Spleen (tissue), 11 donors: ENCODE results near the gene DLG1. TPM values are rescaled to one million over a fixed set of nuclear protein-coding genes. Genes with fewer than 3 reads are reported as not detected.

ENCODE experiments used
- DNase-seq: peaks from one replicate; pipeline ENCODE4 v3.0.0-alpha.2; 2020
- H3K27ac ChIP-seq, 8 donors: fragments of 200-600 bp; sonication (generic) in 7 of 8; 1 replicate in 4 of 8; 2 replicates in 4 of 8; pipeline versions ENCODE4 v1.5.0 to v1.8.0; 2016 to 2021; ENCODE audit warnings: inconsistent platforms in 4 of 8, mild to moderate bottlenecking in 4 of 8, moderate library complexity in 1 of 8
- H3K27me3 ChIP-seq, 7 donors: fragments of 200-600 bp; sonication (generic) in 6 of 7; replicated peaks in 1 of 7; 1 replicate in 4 of 7; 2 replicates in 3 of 7; pipeline versions ENCODE4 v1.5.0 to v1.8.0; 2016 to 2021; ENCODE audit warnings: inconsistent platforms in 3 of 7, mild to moderate bottlenecking in 1 of 7
- H3K36me3 ChIP-seq, 6 donors: fragments of 200-600 bp; sonication (generic) in 5 of 6; 1 replicate in 4 of 6; 2 replicates in 2 of 6; pipeline versions ENCODE4 v1.5.0 to v1.8.0; 2016 to 2021; ENCODE audit warnings: inconsistent platforms in 2 of 6
- H3K4me1 ChIP-seq, 6 donors: fragments of 200-600 bp; sonication (generic) in 5 of 6; 1 replicate in 3 of 6; 2 replicates in 3 of 6; pipeline versions ENCODE4 v1.5.0 to v1.8.0; 2016 to 2021; ENCODE audit warnings: inconsistent platforms in 3 of 6
- H3K4me3 ChIP-seq, 8 donors: fragments of 200-600 bp; sonication (generic) in 7 of 8; 1 replicate in 4 of 8; 2 replicates in 4 of 8; pipeline versions ENCODE4 v1.5.0 to v1.8.0; 2016 to 2021; ENCODE audit warnings: inconsistent platforms in 4 of 8, mild to moderate bottlenecking in 4 of 8, moderate library complexity in 2 of 8
- H3K9me3 ChIP-seq, 8 donors: fragments of 200-600 bp; sonication (generic) in 7 of 8; 1 replicate in 4 of 8; 2 replicates in 4 of 8; pipeline versions ENCODE4 v1.5.0 to v1.8.0; 2016 to 2021; ENCODE audit warnings: inconsistent platforms in 4 of 8
- POLR2A ChIP-seq, 3 donors: fragments of 450-650 bp; IDR thresholded peaks; one replicate each; pipeline ENCODE4 v1.5.1; 2017; ENCODE audit warnings: antibody characterized with exemption in 3 of 3, mild to moderate bottlenecking in 1 of 3
- POLR2AphosphoS5 ChIP-seq, 3 donors: sonication (generic); formaldehyde crosslinking; IDR thresholded peaks; one replicate each; pipeline ENCODE4 v1.5.1; 2017; ENCODE audit warnings: antibody characterized with exemption in 3 of 3
- WGBS, 5 donors: extraction: QIAGEN DNeasy Blood & Tissue Kit in 3 of 5; methylation state at CpG; one replicate each; pipeline versions ENCODE4 v1.1.5 to v1.1.7; 2013 to 2018; 5-methylcytosine and 5-hydroxymethylcytosine counted together
- intact Hi-C: fragments of 100-400 bp; cut with DNase I; formaldehyde crosslinking; loops from one replicate; pipeline ENCODE4 v1.15.0; 2023; ENCODE audit warnings: low total_unique reads
- polyA plus RNA-seq, 3 donors: library from polyadenylated mRNA; stranded (reverse); fragments of 200-250 nt; gene quantifications; one replicate each; pipeline ENCODE4 v1.2.1, GENCODE V29; 2013
- total RNA-seq, 7 donors: library from RNA; depleted of rRNA in 3 of 7; stranded (reverse); fragments of >200 nt in 3 of 7; fragmentation: NEBNext Ultra II Directional in 4 of 7; extraction: Animal tissue kit (Norgen Biotek cat#: 25700) in 4 of 7; gene quantifications; one replicate each; pipeline versions ENCODE4 v1.1.0 to v1.2.1, GENCODE V29; 2016 to 2021
- TF ChIP-seq, protein P1 (sequence below), 11 experiments: fragments of 200-600 bp in 7 of 11; fragments of 450-650 bp in 4 of 11; sonication (generic) in 4 of 11; IDR thresholded peaks in 8 of 11; conservative IDR thresholded peaks in 3 of 11; 1 replicate in 7 of 11; 2 replicates in 4 of 11; pipeline versions ENCODE4 v1.4.0 to v1.8.0; 2016 to 2021; ENCODE audit warnings: antibody characterized with exemption in 11 of 11, inconsistent platforms in 4 of 11, mild to moderate bottlenecking in 1 of 11
- donor health status: healthy with polysubstance abuse.
- donor health status: DM: no; HTN: no; CAD: no; lungs with moderate emphysema.
- donor health status: DM: no; HTN: no; CAD: no.
- donor health status: Bipolar disorder and iron deficiency.
- donor health status: healthy.
- donor health status: DM: no; HTN: no; CAD: no.
- donor health status: DM: yes; HTN: yes; CAD: no.

The DLG1 gene
- total and polyA plus RNA-seq, 10 donors, result 11.0 to 92.3 (median 59.1) TPM

DNA sequence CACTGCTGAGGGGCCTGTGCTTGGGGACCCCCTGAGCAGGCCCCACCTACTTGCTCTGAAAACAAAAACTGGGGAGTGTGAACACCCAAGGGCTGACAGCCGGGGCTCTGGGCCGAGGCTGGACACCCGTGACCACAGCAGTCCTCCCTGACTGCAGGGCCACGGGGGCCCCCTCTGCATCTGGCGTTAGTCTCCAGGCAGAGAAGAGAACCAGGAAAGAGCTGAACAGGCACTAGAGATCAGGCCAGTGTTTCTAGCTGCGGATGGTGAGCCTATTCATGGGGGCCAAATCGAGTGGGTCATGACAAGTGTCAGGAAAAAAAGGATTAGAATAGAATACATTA, 285.9 kb downstream of the DLG1 start:
- Histone ChIP-seq H3K36me3 (no peaks in the 10 kb centered on the region), H3K27ac (no peak overlapping the region), H3K4me3 (no peak overlapping the region), H3K27me3 (peaks cover 0 to 17% (median 0%) of the 10 kb centered on the region in 7 donors), H3K9me3 (no peaks in the 10 kb centered on the region), H3K4me1 (no peaks in the 10 kb centered on the region)
- intact Hi-C loops, result no loop called here
- WGBS, 5 donors, result 76 to 93% (median 79%) methylated on average over 5 to 7 of the region's 7 CpGs
- TF ChIP-seq POLR2A (IDR thresholded peaks at IDR 0.05) (no peak), POLR2AphosphoS5 (IDR thresholded peaks at IDR 0.05) (no peak)
- TF ChIP-seq, protein P1, sequence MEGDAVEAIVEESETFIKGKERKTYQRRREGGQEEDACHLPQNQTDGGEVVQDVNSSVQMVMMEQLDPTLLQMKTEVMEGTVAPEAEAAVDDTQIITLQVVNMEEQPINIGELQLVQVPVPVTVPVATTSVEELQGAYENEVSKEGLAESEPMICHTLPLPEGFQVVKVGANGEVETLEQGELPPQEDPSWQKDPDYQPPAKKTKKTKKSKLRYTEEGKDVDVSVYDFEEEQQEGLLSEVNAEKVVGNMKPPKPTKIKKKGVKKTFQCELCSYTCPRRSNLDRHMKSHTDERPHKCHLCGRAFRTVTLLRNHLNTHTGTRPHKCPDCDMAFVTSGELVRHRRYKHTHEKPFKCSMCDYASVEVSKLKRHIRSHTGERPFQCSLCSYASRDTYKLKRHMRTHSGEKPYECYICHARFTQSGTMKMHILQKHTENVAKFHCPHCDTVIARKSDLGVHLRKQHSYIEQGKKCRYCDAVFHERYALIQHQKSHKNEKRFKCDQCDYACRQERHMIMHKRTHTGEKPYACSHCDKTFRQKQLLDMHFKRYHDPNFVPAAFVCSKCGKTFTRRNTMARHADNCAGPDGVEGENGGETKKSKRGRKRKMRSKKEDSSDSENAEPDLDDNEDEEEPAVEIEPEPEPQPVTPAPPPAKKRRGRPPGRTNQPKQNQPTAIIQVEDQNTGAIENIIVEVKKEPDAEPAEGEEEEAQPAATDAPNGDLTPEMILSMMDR (IDR thresholded peaks at IDR 0.05 in 8 of 11, conservative IDR thresholded peaks at IDR 0.05 in 3 of 11), result no peak
- no peak for DNase-seq

DNA sequence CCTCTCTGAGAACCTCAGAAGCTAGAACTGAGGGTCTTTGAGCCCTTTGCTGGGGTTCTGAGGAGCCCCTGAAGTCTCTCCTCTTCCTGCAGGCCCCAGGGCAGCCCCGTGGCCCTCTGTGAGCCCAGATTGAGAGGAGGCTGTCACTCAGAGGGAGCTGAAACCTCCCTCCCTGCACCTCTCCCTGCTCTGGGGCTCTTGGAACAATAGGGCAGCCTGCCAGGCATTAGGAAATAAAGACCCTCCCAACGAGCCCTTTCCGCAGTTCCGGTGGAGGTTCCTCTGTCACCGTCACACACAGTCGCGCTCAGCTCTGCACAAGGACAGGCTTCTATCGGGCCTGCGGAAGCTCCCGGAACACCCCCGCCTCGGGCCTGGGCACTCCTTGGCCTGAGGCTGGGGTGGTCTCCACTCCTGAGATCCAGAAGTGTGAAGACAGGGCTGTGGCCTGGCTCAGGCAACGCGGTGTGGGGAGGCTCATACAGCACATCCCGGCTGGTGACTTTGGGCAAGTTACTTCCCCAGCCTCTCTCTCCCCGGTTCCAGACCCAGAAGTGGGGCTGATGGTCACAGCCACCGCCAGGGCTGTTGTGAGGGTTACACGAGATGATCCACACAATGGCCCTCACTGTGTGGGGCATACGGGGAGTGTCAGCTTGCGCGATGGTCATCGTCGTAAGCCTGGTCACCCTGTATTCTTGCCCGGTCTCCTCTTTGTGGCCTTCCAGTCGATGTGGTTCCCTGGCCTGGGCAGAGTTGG, 286.5 kb downstream of the DLG1 start:
- DNase-seq, result no peak
- intact Hi-C loops, result no loop called here

DNA sequence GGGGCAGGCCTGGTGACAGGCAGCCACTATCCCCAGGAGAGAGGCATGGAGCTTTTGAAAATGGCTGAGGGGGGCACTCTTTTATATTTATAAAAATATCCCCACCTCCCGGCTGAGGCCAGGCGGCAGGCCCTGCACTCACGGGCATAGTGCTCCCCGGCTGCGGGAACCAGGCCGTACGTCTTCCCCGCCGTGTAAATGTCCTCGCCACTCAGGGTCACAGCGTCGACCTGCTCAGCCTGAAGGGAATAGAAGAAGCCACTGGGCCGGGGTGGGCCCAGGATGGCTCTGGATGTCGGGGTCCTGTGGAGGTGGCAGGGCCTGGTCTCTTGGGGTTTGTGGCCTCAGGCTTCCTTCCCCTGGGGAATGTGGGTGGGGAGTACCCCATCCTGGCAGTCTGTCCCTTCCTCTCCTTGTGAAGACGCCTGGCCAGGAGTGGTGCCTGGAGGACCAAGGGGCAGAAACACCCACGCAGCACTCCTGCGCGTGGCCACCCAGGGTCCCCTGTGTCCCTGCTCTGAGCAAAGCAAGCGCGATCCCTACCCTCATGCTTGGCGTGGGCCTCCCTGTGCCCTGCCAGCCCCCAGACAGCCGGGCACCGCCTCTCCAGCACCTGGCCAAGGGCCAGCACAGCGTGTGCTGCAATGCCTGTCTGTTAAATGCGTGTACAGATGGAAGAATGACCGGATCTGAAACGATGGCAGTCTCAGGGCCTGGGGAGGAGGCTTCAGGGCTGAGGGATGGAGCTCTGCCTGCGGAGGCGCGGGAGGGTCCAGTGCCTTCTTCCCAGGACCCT, 287.7 kb downstream of the DLG1 start:
- Histone ChIP-seq H3K36me3 (no peaks in the 10 kb centered on the region), H3K4me1 (no peaks in the 10 kb centered on the region), H3K4me3 (no peak overlapping the region), H3K9me3 (no peaks in the 10 kb centered on the region), H3K27ac (no peak overlapping the region), H3K27me3 (peaks cover 0 to 17% (median 0%) of the 10 kb centered on the region in 7 donors)
- DNase-seq, result no peak
- WGBS, 5 donors, result 77 to 87% (median 85%) methylated on average over 25 to 30 of the region's 30 CpGs
- TF ChIP-seq, protein P1 (IDR thresholded peaks at IDR 0.05 in 8 of 11, conservative IDR thresholded peaks at IDR 0.05 in 3 of 11), result no peak
- TF ChIP-seq POLR2A (IDR thresholded peaks at IDR 0.05) (no peak), POLR2AphosphoS5 (IDR thresholded peaks at IDR 0.05) (no peak)
- intact Hi-C loops, result no loop called here

More for the DNA sequence above, 286.5 kb downstream of the DLG1 start:
- no peak overlapping the region for H3K4me3 ChIP-seq
- H3K27ac ChIP-seq, result no peak overlapping the region
- H3K4me1 ChIP-seq, result no peaks in the 10 kb centered on the region
- no peak for TF ChIP-seq POLR2A (IDR thresholded peaks at IDR 0.05)
- TF ChIP-seq, protein P1 (IDR thresholded peaks at IDR 0.05 in 8 of 11, conservative IDR thresholded peaks at IDR 0.05 in 3 of 11), result no peak
- no peak for TF ChIP-seq POLR2AphosphoS5 (IDR thresholded peaks at IDR 0.05)
- H3K27me3 ChIP-seq, result peaks cover 0 to 17% (median 0%) of the 10 kb centered on the region in 7 donors
- no peaks in the 10 kb centered on the region for H3K9me3 ChIP-seq
- 75 to 89% (median 83%) methylated on average over 15 to 25 of the region's 25 CpGs for WGBS, 5 donors
- no peaks in the 10 kb centered on the region for H3K36me3 ChIP-seq

DNA sequence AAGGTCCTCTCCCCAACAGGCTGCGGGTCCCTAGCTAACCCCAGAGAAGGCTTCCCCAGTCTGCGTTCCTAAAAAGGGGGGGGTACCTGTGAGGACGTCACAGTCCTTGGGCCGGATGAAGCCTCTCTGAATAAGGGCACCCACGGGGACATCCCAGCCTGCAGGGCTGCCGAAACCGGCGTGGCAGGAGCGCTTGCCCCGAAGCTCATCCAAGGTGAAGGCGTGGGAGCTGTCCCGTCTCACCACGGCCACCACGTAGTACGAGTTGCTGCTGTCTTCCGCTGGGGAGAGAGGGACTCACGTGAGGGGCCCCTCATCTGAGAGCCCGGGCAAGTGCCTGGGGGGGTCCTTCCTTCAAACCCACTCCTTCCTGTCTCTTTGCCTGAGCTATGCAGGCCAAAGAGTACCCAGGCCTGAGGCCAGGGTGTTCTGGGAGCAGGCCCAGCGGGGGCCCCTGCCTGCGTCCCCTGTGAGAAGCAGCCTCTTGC, 288.8 kb downstream of the DLG1 start:
- no peak for TF ChIP-seq POLR2A (IDR thresholded peaks at IDR 0.05)
- 86 to 92% (median 90%) methylated on average over 18 to 20 of the region's 20 CpGs for WGBS, 5 donors
- Histone ChIP-seq H3K27ac (no peak overlapping the region), H3K4me3 (no peak overlapping the region), H3K4me1 (no peaks in the 10 kb centered on the region), H3K36me3 (no peaks in the 10 kb centered on the region), H3K9me3 (no peaks in the 10 kb centered on the region), H3K27me3 (peaks cover 0 to 21% (median 0%) of the 10 kb centered on the region in 7 donors)
- intact Hi-C loops, result no loop called here
- DNase-seq, result no peak
